NCI-H2196 treated with DMSO at 0.1 percent for 48 hours (cell line): Measurements from ENCODE around the gene SH3BP2.

Source experiments
- DNase-seq: peaks from one replicate; lab custom pipeline; 2025; ENCODE audit not compliant: unreplicated experiment; lab: John Stamatoyannopoulos, UW

Gene SH3BP2

GRCh38 chr4:2871466-2871865 is 78.6 kb downstream of the SH3BP2 start:
- no peak for DNase-seq

- DNase-seq: no peak
These were observed 79.0 kb downstream of the SH3BP2 start for GRCh38 chr4:2871911-2872310.

- no peak for DNase-seq
These were observed 80.4 kb downstream of the SH3BP2 start for GRCh38 chr4:2873329-2873728.

GRCh38 chr4:2874861-2875260 is 82.0 kb downstream of the SH3BP2 start:
- no peak for DNase-seq

- DNase-seq: no peak
These were observed 82.7 kb downstream of the SH3BP2 start for GRCh38 chr4:2875556-2875955.

- no peak for DNase-seq
These were observed 85.5 kb downstream of the SH3BP2 start for GRCh38 chr4:2878346-2878745.

- DNase-seq: no peak
These were observed 86.1 kb downstream of the SH3BP2 start for GRCh38 chr4:2879026-2879425.

GRCh38 chr4:2881431-2881830 is 88.5 kb downstream of the SH3BP2 start:
- DNase-seq: no peak

GRCh38 chr4:2882341-2882740 is 89.5 kb downstream of the SH3BP2 start:
- DNase-seq: no peak

- DNase-seq: no peak
These were observed 93.3 kb downstream of the SH3BP2 start for GRCh38 chr4:2886161-2886560.

GRCh38 chr4:2886622-2887021 is 93.7 kb downstream of the SH3BP2 start:
- no peak for DNase-seq

- no peak for DNase-seq
These were observed 94.5 kb downstream of the SH3BP2 start for GRCh38 chr4:2887343-2887742.

- DNase-seq: no peak
These were observed 96.0 kb downstream of the SH3BP2 start for GRCh38 chr4:2888886-2889285.
